Measurements from ENCODE around the gene RCSD1. TPM values are rescaled to one million over a fixed set of nuclear protein-coding genes. Genes with fewer than 3 reads are reported as not detected.

The RCSD1 gene
- total and polyA plus RNA-seq, 2 of the 4 experiments (the other 2 are of a cell fraction), result 0.03 TPM; not detected in 1

DNA sequence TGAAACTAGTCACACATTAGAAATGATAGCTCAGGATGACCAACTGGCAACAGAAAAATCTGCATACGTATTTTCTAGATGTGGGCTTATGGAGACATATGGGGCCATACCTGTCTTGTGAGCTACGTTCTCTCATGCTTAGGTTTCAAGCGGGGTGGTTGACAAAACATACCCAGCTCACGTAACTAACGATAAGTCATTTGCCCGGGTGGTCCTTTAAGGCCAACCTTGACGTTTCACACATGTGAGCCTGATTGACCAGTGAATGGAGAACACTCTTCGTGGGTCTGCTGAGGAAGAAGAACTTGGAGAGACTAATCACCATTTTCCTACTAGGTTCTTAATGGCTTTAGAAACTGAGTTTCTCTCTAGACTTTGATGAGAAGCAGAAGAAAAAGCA lies 13.5 kb upstream of the RCSD1 start:
- H2BK15ac ChIP-seq (ENCODE audit: low read depth, low read length), result no peak overlapping the region
- no peak for ATAC-seq (ENCODE audit: low read depth)
- H3K14ac ChIP-seq (replicated peaks; ENCODE audit: low read depth, low read length), result no peak overlapping the region
- no peaks in the 10 kb centered on the region for H3K36me3 ChIP-seq (ENCODE audit: control insufficient read depth, insufficient read depth, low read length)
- TF ChIP-seq, protein P1, sequence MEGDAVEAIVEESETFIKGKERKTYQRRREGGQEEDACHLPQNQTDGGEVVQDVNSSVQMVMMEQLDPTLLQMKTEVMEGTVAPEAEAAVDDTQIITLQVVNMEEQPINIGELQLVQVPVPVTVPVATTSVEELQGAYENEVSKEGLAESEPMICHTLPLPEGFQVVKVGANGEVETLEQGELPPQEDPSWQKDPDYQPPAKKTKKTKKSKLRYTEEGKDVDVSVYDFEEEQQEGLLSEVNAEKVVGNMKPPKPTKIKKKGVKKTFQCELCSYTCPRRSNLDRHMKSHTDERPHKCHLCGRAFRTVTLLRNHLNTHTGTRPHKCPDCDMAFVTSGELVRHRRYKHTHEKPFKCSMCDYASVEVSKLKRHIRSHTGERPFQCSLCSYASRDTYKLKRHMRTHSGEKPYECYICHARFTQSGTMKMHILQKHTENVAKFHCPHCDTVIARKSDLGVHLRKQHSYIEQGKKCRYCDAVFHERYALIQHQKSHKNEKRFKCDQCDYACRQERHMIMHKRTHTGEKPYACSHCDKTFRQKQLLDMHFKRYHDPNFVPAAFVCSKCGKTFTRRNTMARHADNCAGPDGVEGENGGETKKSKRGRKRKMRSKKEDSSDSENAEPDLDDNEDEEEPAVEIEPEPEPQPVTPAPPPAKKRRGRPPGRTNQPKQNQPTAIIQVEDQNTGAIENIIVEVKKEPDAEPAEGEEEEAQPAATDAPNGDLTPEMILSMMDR (conservative IDR thresholded peaks at IDR 0.05; ENCODE audit: low read depth, low read length), result no peak
- TF ChIP-seq, protein P2, sequence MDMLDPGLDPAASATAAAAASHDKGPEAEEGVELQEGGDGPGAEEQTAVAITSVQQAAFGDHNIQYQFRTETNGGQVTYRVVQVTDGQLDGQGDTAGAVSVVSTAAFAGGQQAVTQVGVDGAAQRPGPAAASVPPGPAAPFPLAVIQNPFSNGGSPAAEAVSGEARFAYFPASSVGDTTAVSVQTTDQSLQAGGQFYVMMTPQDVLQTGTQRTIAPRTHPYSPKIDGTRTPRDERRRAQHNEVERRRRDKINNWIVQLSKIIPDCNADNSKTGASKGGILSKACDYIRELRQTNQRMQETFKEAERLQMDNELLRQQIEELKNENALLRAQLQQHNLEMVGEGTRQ (IDR thresholded peaks at IDR 0.05; ENCODE audit: low read depth, low read length), result no peak
- no peak for TF ChIP-seq MXI1 (IDR thresholded peaks at IDR 0.05; ENCODE audit: borderline replicate concordance, low read depth, low read length)
- TF ChIP-seq, protein P3, sequence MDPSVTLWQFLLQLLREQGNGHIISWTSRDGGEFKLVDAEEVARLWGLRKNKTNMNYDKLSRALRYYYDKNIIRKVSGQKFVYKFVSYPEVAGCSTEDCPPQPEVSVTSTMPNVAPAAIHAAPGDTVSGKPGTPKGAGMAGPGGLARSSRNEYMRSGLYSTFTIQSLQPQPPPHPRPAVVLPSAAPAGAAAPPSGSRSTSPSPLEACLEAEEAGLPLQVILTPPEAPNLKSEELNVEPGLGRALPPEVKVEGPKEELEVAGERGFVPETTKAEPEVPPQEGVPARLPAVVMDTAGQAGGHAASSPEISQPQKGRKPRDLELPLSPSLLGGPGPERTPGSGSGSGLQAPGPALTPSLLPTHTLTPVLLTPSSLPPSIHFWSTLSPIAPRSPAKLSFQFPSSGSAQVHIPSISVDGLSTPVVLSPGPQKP (IDR thresholded peaks at IDR 0.05; ENCODE audit: borderline replicate concordance, low read depth, low read length), result no peak
- no peak for TF ChIP-seq FOS (IDR thresholded peaks at IDR 0.05; ENCODE audit: low read depth, low read length)
- no peak for TF ChIP-seq POLR2A (IDR thresholded peaks at IDR 0.05; ENCODE audit: low read depth, low read length)
- no peak for TF ChIP-seq SMC3 (IDR thresholded peaks at IDR 0.05; ENCODE audit: low read depth, low read length)
- TF ChIP-seq RCOR1 (IDR thresholded peaks at IDR 0.05; ENCODE audit: insufficient replicate concordance, low read length), result no peak
- TF ChIP-seq MAZ (IDR thresholded peaks at IDR 0.05; ENCODE audit: borderline replicate concordance, low read depth, low read length), result no peak
- no peak overlapping the region for H2AFZ ChIP-seq (replicated peaks; ENCODE audit: low read length, poor library complexity)
- H3K23ac ChIP-seq (ENCODE audit: low read depth, low read length), result no peak overlapping the region
- no peak overlapping the region for H4K91ac ChIP-seq (ENCODE audit: insufficient read depth, low read depth, low read length)
- H2AK5ac ChIP-seq (ENCODE audit: low read depth, low read length), result no peak overlapping the region
- in situ Hi-C loops (cut with MboI; ENCODE audit: low sequenced_read_pairs), result no loop called here
- no peak overlapping the region for H3K4me3 ChIP-seq (ENCODE audit: insufficient read depth, low read depth, low read length)
- H3K9me3 ChIP-seq (ENCODE audit: control insufficient read depth, insufficient read depth, low read length), result no peaks in the 10 kb centered on the region
- no peak overlapping the region for H3K27ac ChIP-seq (ENCODE audit: insufficient read depth, low read length)
- H2BK20ac ChIP-seq (ENCODE audit: low read depth, low read length), result no peak overlapping the region
- H3K79me1 ChIP-seq (ENCODE audit: low read depth in 1 of 2, low read length in 2 of 2), result no peaks in the 10 kb centered on the region
- 43% methylated on average over 1 of the region's 8 CpGs; no CpG with 5 or more reads in 1 of the 2 experiments for WGBS, 2 experiments (ENCODE audit: extremely low coverage in 2 of 2, insufficient read length in 1 of 2)
- no peak overlapping the region for H2AK9ac ChIP-seq (replicated peaks; ENCODE audit: low read depth, low read length, poor library complexity)
- H3K4me2 ChIP-seq (ENCODE audit: low read depth, low read length), result no peak overlapping the region
- no peak overlapping the region for H4K8ac ChIP-seq (ENCODE audit: low read depth in 2 of 2, low read length in 2 of 2)
- BruUV-seq (replicated peaks), result no TSS peak
- ChIA-PET CTCF (interaction anchor here (1.0 kb wide), 1 partner anchor 15 kb away, joined by 3 read pairs; no protein-coding TSS in a partner anchor), POLR2A (ENCODE audit: unreplicated experiment) (no interaction called here)
- no peak overlapping the region for H4K5ac ChIP-seq (ENCODE audit: low read depth, low read length)
- DNase-seq, result no peak
- H3K27me3 ChIP-seq (ENCODE audit: control insufficient read depth, insufficient read depth, low read length), result peaks cover 3% of the 10 kb centered on the region
- no peak overlapping the region for H3K56ac ChIP-seq (ENCODE audit: extremely low read depth, insufficient read depth, low read length)
- dilution Hi-C loops (cut with HindIII; ENCODE audit: low sequenced_read_pairs, unreplicated experiment), result no loop called here
- H3K4me1 ChIP-seq (ENCODE audit: control insufficient read depth, insufficient read depth, low read length), result 0 out of 2 replicates have a peak, but pooled peaks cover 4% of the 10 kb centered on the region
- no peak overlapping the region for H3K4ac ChIP-seq (ENCODE audit: low read depth, low read length)
- H2BK120ac ChIP-seq (ENCODE audit: low read depth, low read length), result no peak overlapping the region
- H3K9ac ChIP-seq (ENCODE audit: low read depth, low read length), result no peak overlapping the region
- no peaks in the 10 kb centered on the region for H4K20me1 ChIP-seq (ENCODE audit: insufficient read depth, low read length)
- intact Hi-C loops (cut with micrococcal nuclease), result no loop called here
- H3K18ac ChIP-seq (ENCODE audit: low read depth, low read length), result no peak overlapping the region
- H3K9me1 ChIP-seq (ENCODE audit: insufficient read depth, low read length), result no peaks in the 10 kb centered on the region
- H2BK5ac ChIP-seq (ENCODE audit: low read depth, low read length, poor library complexity, severe bottlenecking), result no peak overlapping the region

Measured in IMR-90 (cell line).